ENCODE results near the gene SPTLC3.

The SPTLC3 gene

GRCh38 chr20:12984069-12984765, 24.6 kb upstream of the SPTLC3 start:
- no peak for TF ChIP-seq CTCF (IDR thresholded peaks at IDR 0.05; ENCODE audit: borderline replicate concordance, control extremely low read depth, extremely low read depth, insufficient read depth, missing control alignments)
- in situ Hi-C loops (cut with MboI; ENCODE audit: low sequenced_read_pairs, unreplicated experiment), result no loop called here
- no peak for DNase-seq (ENCODE audit: low spot score)

- no peak for DNase-seq (ENCODE audit: low spot score)
- TF ChIP-seq CTCF (IDR thresholded peaks at IDR 0.05; ENCODE audit: borderline replicate concordance, control extremely low read depth, extremely low read depth, insufficient read depth, missing control alignments), result no peak
- in situ Hi-C loops (cut with MboI; ENCODE audit: low sequenced_read_pairs, unreplicated experiment), result no loop called here
Measured at GRCh38 chr20:12984863-12985262, 23.9 kb upstream of the SPTLC3 start.

GRCh38 chr20:12987261-12987660, 21.5 kb upstream of the SPTLC3 start:
- in situ Hi-C loops (cut with MboI; ENCODE audit: low sequenced_read_pairs, unreplicated experiment), result no loop called here
- no peak for TF ChIP-seq CTCF (IDR thresholded peaks at IDR 0.05; ENCODE audit: borderline replicate concordance, control extremely low read depth, extremely low read depth, insufficient read depth, missing control alignments)

DNA sequence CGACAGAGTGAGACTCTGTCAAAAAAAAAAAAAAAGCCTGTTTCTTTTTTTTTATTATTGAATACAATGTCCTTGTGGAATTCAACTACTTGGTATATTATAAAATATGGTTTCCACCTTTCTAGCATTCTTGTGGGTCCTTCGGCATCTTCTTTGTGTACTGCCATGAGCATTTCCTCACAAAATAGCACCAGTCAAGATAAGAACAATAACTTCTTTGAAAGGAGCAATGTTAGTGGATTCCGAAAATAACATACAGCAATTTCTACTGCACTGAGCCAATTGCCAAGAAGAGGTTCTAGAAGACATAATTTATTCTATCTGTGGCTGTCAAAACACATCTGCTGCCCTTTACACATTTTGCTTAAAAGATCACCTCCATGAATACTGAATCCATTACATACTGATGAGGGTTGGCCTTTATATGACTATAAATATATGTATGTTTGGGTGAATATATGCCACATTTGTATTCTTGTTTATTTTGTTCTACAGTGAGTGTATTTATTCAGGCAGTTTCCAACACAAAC, 19.1 kb upstream of the SPTLC3 start:
- in situ Hi-C loops (cut with MboI; ENCODE audit: low sequenced_read_pairs, unreplicated experiment), result no loop called here
- DNase-seq (ENCODE audit: low spot score), result no peak
- TF ChIP-seq CTCF (IDR thresholded peaks at IDR 0.05; ENCODE audit: borderline replicate concordance, control extremely low read depth, extremely low read depth, insufficient read depth, missing control alignments), result no peak

More at GRCh38 chr20:12987261-12987660, 21.5 kb upstream of the SPTLC3 start:
- no peak for DNase-seq (ENCODE audit: low spot score)

DNA sequence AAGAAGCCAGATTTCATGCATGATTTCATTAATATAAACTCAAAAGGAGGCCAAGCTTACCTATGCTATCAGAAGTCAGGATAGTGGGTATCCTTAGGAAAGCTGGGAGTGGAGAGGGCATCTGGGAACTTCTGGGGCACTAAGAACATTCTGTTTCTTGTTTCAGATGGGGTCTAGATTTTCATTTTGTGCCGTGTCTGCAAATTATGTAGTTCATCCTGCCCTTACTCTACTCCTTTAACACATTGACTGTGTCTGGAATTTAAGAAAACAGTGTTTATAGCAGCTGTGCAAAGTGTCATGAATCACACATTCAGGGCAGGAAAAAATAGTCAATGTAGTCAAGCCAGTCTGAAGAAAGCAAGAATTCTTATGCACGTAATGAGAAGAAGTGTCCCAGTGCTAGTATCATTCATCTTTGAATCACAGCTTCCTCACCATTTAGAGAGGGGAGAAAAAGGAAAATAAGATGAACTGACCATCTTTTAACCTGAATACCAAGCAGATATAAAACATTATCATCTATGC, 11.6 kb upstream of the SPTLC3 start:
- no peak for TF ChIP-seq CTCF (IDR thresholded peaks at IDR 0.05; ENCODE audit: borderline replicate concordance, control extremely low read depth, extremely low read depth, insufficient read depth, missing control alignments)
- DNase-seq (ENCODE audit: low spot score), result no peak
- in situ Hi-C loops (cut with MboI; ENCODE audit: low sequenced_read_pairs, unreplicated experiment), result no loop called here

GRCh38 chr20:12998046-12998445, 10.7 kb upstream of the SPTLC3 start:
- no peak for DNase-seq (ENCODE audit: low spot score)
- TF ChIP-seq CTCF (IDR thresholded peaks at IDR 0.05; ENCODE audit: borderline replicate concordance, control extremely low read depth, extremely low read depth, insufficient read depth, missing control alignments), result no peak
- in situ Hi-C loops (cut with MboI; ENCODE audit: low sequenced_read_pairs, unreplicated experiment), result no loop called here
